HG02610 (cell line): Measurements from ENCODE around the gene SCYGR1.
"Not testable (repeated sequence)": the region's sequence is repeated elsewhere in the genome, so short reads cannot be mapped to it uniquely, and the experiment has no call there.

Experiments used
- ATAC-seq: cut with Tn5 transposase; IDR thresholded peaks from one replicate; pipeline ENCODE4 v1.9.1; 2021; ENCODE audit warnings: mild to moderate bottlenecking, moderate library complexity; ENCODE audit not compliant: unreplicated experiment

Gene SCYGR1

GRCh38 chr2:227404585-227405271, 17.0 kb upstream of the SCYGR1 start:
- ATAC-seq: peak; percentile 30

GRCh38 chr2:227402959-227403358, 15.2 kb upstream of the SCYGR1 start:
- peak; percentile 50 for ATAC-seq

- ATAC-seq: no peak
These were observed 14.6 kb upstream of the SCYGR1 start for GRCh38 chr2:227402321-227402720.

- no peak for ATAC-seq
These were observed 13.8 kb upstream of the SCYGR1 start for GRCh38 chr2:227401550-227401949.

- ATAC-seq: no peak
These were observed 11.2 kb upstream of the SCYGR1 start for GRCh38 chr2:227398684-227399670.

- ATAC-seq: no peak
These were observed 9.8 kb upstream of the SCYGR1 start for GRCh38 chr2:227397562-227397961.

- ATAC-seq: no peak
These were observed 7.8 kb upstream of the SCYGR1 start for GRCh38 chr2:227395556-227395955.

- no peak for ATAC-seq
These were observed 6.7 kb upstream of the SCYGR1 start for GRCh38 chr2:227394401-227394800.

- no peak for ATAC-seq
These were observed 2.9 kb upstream of the SCYGR1 start for GRCh38 chr2:227390468-227391256.

GRCh38 chr2:227389661-227390060, 1.9 kb upstream of the SCYGR1 start:
- no peak for ATAC-seq

GRCh38 chr2:227389231-227389630, 1.5 kb upstream of the SCYGR1 start:
- ATAC-seq: no peak

- no peak for ATAC-seq
These were observed 825 bp upstream of the SCYGR1 start for GRCh38 chr2:227388537-227389011.

GRCh38 chr2:227386630-227387029, 1.1 kb downstream of the SCYGR1 start:
- no peak for ATAC-seq

GRCh38 chr2:227383686-227384085, 4.1 kb downstream of the SCYGR1 start:
- no peak for ATAC-seq

- not testable (repeated sequence) for ATAC-seq
These were observed 5.4 kb downstream of the SCYGR1 start for GRCh38 chr2:227382241-227382835.

GRCh38 chr2:227379095-227379494, 8.7 kb downstream of the SCYGR1 start, which contains the start of gene TM4SF20:
Gene TM4SF20, minus strand, starts transcription at chr2:227379306. Its CDS starts 38 bp downstream, at chr2:227379268.
- ATAC-seq: no peak

- ATAC-seq: no peak
These were observed 9.4 kb downstream of the SCYGR1 start for GRCh38 chr2:227378371-227378782.

- ATAC-seq: no peak
These were observed 10.0 kb downstream of the SCYGR1 start for GRCh38 chr2:227377467-227378351.

GRCh38 chr2:227376656-227377396, 10.9 kb downstream of the SCYGR1 start:
- ATAC-seq: no peak
